HFF-Myc (cell line): Measurements from ENCODE around the gene KRT82.

Experiments used
- DNase-seq: peaks from one replicate; pipeline ENCODE4 v3.0.0-alpha.2; 2011; ENCODE audit warnings: low read depth; ENCODE audit errors: extremely low read depth
- H3K4me3 ChIP-seq: replicated peaks from 2 replicates; pipeline ENCODE4 v1.5.1; 2011; ENCODE audit warnings: low read depth, mild to moderate bottlenecking, control low read depth, low read length
- CTCF ChIP-seq: IDR thresholded peaks from 2 replicates; pipeline ENCODE4 v1.5.1; 2012; ENCODE audit warnings: mild to moderate bottlenecking, low read depth, low read length, control low read depth; ENCODE audit errors: missing control alignments

KRT82 gene

GRCh38 chr12:52439845-52440244 lies 33.7 kb upstream of the KRT82 start:
- DNase-seq = no peak
- no peak for TF ChIP-seq CTCF
- no peak overlapping the region for H3K4me3 ChIP-seq

GRCh38 chr12:52439420-52439819 lies 33.3 kb upstream of the KRT82 start:
- no peak for DNase-seq
- no peak overlapping the region for H3K4me3 ChIP-seq
- TF ChIP-seq CTCF = no peak

- no peak for DNase-seq
- no peak for TF ChIP-seq CTCF
- H3K4me3 ChIP-seq = no peak overlapping the region
Measured at GRCh38 chr12:52438305-52439301, 32.5 kb upstream of the KRT82 start.

- TF ChIP-seq CTCF = no peak
- no peak for DNase-seq
Measured at GRCh38 chr12:52437508-52437907, 31.4 kb upstream of the KRT82 start.

GRCh38 chr12:52436828-52437474 lies 30.8 kb upstream of the KRT82 start:
- no peak for DNase-seq
- no peak overlapping the region for H3K4me3 ChIP-seq
- TF ChIP-seq CTCF = no peak

More at GRCh38 chr12:52437508-52437907, 31.4 kb upstream of the KRT82 start:
- no peak overlapping the region for H3K4me3 ChIP-seq

- no peak for TF ChIP-seq CTCF
- H3K4me3 ChIP-seq = no peak overlapping the region
- DNase-seq = no peak
Measured at GRCh38 chr12:52436000-52436827, 30.1 kb upstream of the KRT82 start.
